Suppressor macrophage (primary cell): Measurements from ENCODE around the gene CAMP.

Experiments used
- DNase-seq, 4 experiments: peaks; one replicate each; pipeline ENCODE4 v3.0.0-alpha.2; 2020 to 2022

Gene CAMP

GRCh38 chr3:48215019-48215418 lies 8.3 kb upstream of the CAMP start:
- DNase-seq = peak in 2 of 4 experiments; percentile 29 to 30

GRCh38 chr3:48215466-48215865 lies 7.8 kb upstream of the CAMP start:
- peak; percentile 70 to 88 (median 84) for DNase-seq

GRCh38 chr3:48215876-48216275 lies 7.4 kb upstream of the CAMP start:
- DNase-seq = no peak

GRCh38 chr3:48217449-48217848 lies 5.8 kb upstream of the CAMP start:
- peak in 3 of 4 experiments; percentile 43 to 60 (median 57) for DNase-seq

GRCh38 chr3:48218537-48218936 lies 4.8 kb upstream of the CAMP start:
- no peak for DNase-seq

- DNase-seq = peak; percentile 34 to 53 (median 44)
Measured at GRCh38 chr3:48219543-48219942, 3.8 kb upstream of the CAMP start.

DNA sequence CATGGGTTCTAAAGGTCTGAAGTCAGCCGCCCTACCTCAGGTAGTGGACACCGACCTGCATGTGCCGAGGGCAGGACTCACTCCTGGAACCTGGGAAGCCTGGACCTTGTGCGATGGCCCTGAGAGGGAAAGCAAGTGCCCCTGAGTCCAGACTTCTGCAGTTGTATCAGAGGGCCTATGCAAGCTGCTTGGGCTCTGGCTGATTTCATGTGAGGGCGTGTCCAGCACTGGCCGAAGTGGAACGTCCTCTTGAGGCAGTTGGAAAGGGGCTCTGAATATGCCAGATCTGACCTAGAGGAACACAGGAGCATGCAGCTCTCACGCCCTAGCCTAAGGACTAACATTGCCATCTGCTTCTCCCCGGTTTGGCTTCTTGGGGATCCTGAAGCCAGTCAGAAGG lies 2.5 kb upstream of the CAMP start:
- no peak for DNase-seq

- DNase-seq = no peak
Measured at GRCh38 chr3:48225587-48225986, 2.3 kb downstream of the CAMP start.

DNA sequence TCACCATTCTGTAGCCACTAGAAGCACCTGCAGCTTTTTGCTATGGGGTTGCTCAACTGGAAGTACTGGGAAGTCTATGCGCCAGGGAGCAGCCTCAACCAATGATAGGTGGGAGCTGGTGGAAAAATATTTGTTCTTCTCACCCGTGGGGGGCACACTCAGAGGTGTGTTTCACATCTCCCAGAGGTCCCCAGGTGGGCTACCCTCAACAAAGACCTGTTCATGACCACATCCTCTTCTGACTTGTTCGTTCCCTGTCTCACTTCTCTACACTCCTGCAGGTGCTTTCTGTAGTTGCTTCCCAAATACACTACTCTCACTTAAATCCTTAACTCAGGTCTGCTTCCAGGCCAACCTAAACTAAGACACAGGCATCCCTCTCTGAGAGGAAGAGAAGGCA lies 3.6 kb downstream of the CAMP start:
- DNase-seq = no peak

- no peak for DNase-seq
Measured at GRCh38 chr3:48232232-48232631, 8.9 kb downstream of the CAMP start.

- peak; percentile 80 to 88 (median 84) for DNase-seq
Measured at GRCh38 chr3:48232734-48233133, 9.4 kb downstream of the CAMP start.

- peak in 1 of 4 experiments; percentile 40 for DNase-seq
Measured at GRCh38 chr3:48233542-48233941, 10.2 kb downstream of the CAMP start.

DNA sequence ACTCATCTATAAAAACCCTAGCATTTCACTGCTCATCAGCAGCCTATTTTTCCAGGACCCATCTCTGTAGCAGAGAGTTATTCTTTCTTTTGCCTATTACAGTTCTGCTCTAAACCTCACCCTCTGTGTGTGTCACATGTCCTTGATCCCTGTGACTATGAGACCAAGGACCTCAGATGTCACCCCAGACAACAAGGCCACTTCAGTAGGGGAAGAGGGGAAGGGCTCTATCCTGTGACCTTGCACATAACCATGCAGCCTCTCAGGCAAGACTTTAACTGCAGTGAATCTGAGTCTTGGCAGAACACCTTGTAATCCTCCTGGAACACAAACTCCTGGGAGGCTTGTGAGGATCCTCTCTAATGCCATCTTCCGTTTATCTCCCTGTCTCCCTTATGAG lies 13.2 kb downstream of the CAMP start:
- peak; percentile 62 to 84 (median 80) for DNase-seq

GRCh38 chr3:48238531-48239085 lies 15.3 kb downstream of the CAMP start:
- DNase-seq = no peak

DNA sequence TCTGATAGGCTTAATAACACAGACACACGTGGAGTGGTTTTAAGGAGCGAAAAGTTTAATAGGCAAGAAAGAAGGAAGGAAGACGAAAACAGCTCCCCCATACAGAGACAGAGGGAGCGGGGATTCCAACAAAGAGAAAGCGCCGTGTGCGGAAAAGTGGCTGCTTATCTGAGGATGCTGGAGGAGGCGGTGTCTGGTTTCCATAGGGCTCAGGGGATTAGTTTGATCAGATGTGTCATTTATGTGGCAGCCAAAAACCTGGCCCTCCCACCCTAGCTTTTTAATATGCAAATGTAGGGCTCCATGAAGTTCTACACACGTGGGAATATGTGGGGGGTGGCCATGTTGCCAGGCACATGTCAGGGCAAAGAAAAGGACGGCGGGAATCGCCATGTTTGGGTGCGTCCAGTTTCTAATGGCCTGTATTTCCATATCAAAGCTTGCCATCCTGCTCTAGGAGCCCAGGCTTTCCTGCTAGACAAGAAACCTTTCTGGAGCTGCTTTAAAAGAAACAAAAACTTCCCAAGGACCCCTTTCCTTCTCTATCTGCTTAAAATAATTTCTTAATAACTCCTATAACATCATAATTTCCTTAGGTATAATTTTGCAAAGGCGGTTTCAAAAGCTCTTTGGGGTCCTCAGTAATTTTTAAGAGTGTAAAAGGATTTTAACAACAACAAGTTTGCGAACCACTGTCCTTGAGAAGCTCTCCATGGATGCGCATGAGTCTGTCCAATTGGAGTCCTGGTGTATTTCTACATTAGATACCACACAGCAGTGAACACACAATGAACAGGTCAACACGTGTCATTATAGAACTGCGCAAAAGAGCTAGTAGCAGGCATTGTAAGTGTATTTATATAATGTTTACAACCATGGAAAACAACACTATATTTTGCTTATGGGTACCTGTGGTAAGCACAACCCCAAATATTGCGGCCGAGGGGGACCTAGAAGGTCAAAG lies 17.0 kb downstream of the CAMP start:
- DNase-seq = no peak

GRCh38 chr3:48241796-48242455 lies 18.6 kb downstream of the CAMP start:
- DNase-seq = peak; percentile 46 to 74 (median 65)

- DNase-seq = peak in 3 of 4 experiments; percentile 31 to 36 (median 33)
Measured at GRCh38 chr3:48243886-48244285, 20.6 kb downstream of the CAMP start.

- peak; percentile 36 to 76 (median 58) for DNase-seq
Measured at GRCh38 chr3:48244461-48244860, 21.2 kb downstream of the CAMP start.

GRCh38 chr3:48245136-48245535 lies 21.8 kb downstream of the CAMP start:
- DNase-seq = no peak

DNA sequence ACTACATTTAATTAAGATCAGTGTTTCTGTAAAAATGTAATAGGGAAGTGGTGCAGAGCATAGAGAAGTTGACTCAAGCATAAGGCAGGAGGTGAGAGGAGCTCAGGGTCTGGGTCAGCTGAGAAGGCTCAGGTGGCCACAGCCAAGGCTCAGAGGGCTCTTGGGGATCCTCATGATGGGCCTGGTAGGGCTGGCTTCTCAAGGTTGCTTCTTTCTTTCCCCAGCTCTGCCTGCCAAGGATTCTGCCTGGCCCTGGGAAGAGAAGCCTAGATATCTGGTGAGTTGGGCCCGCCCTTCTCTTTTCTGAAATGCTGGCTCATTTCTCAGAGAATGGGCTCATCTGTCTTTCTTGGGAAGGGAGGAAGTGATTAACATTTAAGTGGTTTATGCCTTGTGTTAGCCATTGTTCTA lies 24.1 kb downstream of the CAMP start:
- DNase-seq = peak; percentile 32 to 60 (median 55)

DNA sequence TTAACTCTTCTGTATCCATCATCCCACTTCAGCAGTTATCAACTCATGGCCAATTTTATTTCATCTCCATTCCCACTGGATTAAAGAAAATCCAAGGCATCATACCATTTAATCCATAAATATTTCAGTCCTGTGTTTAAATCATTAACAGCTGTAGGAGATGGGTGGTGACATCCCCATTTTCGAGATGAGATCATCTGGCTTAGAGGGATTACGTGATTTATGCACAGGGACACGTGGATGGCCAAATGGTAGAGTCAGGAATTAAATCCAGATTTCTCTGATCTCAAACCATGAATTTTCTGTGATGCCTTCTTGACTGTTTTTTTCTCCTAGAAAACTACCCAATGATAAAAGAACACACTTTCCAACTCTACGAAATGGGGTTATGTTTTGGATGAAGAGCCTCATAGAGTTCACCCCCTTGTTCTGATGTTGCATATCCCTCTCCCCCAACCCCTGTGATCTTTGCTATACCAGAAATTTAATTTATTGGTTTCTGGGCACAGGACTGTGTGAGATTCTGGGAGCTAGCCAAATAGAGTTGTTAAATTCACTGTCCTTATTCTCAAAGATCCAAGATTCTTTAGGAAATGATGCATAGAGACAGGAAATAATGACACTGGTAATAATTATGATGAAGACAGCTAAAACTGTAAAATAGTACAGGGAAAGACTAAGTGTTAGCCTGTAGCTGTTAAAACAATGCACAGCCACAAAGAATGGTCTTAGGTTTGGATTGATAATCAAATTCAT lies 25.0 kb downstream of the CAMP start:
- no peak for DNase-seq

GRCh38 chr3:48256557-48256956 lies 33.3 kb downstream of the CAMP start:
- no peak for DNase-seq

DNA sequence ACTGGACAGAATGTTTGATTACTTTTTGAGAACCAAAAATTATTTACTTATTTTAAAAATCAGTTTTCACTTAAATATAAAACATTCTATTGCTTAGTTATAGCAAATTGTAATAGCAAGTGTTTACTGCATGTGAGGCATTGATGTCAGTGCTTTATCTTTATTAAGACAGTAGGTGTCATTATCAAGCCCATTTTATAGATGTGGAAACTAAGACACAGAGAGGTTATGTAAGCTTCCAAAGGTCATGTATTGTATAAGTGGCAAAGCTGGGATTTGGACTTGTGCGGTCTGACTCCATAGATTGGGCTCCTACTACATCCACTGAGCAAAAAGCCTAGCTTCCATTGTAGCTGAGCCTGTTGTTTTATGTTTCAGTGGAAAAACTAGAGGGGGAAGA lies 35.2 kb downstream of the CAMP start:
- DNase-seq = no peak
